ENCODE results near the gene CTNNA2.

CTNNA2 gene

DNA sequence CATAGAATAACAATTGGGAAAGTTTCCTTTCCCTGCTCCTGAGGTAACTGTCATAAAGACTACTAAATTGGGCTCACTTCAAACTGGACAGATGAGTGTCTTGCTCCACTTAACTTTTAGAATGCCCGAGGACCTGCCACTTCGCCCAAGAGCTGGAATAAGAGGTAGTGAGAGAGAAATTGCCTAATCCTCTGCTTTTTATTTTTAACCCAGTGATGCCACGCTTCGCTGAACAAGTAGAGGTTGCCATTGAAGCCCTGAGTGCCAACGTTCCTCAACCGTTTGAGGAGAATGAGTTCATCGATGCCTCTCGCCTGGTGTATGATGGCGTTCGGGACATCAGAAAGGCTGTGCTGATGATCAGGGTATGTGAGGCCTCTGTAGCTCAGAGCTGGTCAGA is 1061.1 kb downstream of the CTNNA2 start:
- DNase-seq (ENCODE audit: low read depth): no peak

DNA sequence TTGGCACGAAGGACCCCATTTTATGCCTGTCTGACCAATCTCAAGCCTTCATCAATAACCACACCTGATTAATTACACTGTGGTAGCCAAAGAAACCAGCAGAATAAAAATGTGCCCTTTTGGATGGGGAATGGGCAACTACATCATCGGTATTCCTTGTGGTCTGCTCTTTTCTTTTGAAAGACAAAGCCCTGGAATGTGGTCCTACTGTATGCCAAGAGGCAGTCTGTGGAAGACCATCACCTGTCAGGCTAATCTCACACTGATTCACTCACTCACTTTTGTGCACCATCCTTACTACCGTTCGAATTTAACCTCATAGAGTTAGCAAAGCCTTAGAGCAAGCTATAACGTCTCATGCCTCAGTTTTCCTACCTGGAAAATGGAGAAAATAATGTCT is 1066.9 kb downstream of the CTNNA2 start:
- DNase-seq (ENCODE audit: low read depth): no peak

DNA sequence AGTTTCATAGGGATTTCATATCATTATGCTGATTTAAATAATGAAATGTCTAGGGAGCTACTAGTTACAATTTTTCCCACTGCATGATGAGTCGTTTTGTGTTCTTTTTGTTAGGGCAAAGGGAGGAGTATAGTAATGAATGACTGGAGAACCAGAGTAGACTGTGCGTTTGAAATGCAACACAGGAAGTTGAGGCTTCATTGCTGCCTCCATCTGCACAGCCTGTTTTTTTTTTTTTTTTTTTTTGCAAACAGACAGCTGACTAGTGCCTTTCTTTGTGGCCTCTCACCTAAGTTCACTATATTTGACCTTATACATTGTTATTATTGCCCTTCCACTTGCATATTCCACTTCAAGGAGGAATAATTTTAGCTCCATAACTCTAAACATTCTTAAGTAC is 1078.4 kb downstream of the CTNNA2 start:
- DNase-seq (ENCODE audit: low read depth): no peak

DNA sequence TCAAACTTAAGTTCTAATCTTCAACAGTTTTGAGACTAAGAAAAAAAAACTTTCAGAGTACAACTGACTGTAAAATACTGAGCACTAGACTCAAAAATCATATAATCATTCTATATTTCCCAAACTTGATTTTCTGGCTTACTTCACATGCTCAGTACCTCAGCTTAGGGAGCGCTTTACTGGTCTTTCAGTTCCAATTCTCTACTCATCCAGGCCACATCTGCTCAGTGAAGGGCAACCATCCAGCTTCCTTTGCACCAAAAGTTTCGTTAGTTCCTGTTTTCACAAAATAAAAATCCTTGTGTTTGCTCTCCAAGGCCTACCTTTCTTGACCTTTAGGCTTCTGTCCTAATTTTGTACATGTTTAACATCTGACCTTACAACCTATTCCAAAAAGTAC is 1079.3 kb downstream of the CTNNA2 start:
- no peak for DNase-seq (ENCODE audit: low read depth)

DNA sequence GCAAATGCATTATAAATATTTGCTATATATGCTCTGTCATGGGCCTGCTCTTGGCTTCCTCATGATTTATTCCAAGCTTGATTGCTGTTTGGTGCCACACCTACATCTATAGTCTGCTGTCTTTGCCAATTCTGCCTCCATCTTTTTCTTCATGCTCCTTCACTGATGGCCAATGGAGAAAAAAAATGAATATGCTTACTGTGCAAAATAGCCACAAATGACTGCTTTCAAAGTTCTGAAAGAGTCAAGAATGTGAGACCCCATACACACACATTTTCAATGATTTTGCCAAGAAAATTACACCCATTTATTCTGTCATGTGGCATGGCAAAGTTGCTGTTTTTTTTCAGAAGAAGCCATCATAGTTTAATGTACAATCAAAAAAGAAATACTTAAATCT is 1097.3 kb downstream of the CTNNA2 start:
- DNase-seq (ENCODE audit: low read depth): no peak

- DNase-seq (ENCODE audit: low read depth): no peak
Observed at GRCh38 chr2:80621656-80622055, 1108.8 kb downstream of the CTNNA2 start.

DNA sequence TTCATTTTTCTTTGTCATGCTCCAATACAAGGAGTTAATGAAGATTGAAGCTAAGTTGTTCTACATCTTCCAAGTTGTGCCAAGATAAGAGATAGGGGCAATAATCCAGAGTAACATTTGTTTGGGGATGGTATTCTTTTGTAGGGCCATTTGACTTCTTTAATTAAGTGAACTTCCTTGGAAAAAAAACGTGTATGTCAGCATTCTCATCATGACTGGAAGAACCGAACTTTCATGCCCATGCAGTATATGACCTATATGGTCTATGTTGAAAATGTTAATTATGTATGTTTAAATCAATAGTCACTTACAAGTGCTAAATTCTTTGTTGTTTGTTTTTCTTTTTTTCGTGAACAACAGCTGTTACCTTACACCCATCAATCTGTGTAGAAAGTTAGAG is 1111.2 kb downstream of the CTNNA2 start:
- DNase-seq (ENCODE audit: low read depth): no peak

GRCh38 chr2:80634590-80634989 is 1121.7 kb downstream of the CTNNA2 start:
- DNase-seq (ENCODE audit: low read depth): no peak

- DNase-seq (ENCODE audit: low read depth): no peak
Observed at GRCh38 chr2:80638783-80639182, 1125.9 kb downstream of the CTNNA2 start.

DNA sequence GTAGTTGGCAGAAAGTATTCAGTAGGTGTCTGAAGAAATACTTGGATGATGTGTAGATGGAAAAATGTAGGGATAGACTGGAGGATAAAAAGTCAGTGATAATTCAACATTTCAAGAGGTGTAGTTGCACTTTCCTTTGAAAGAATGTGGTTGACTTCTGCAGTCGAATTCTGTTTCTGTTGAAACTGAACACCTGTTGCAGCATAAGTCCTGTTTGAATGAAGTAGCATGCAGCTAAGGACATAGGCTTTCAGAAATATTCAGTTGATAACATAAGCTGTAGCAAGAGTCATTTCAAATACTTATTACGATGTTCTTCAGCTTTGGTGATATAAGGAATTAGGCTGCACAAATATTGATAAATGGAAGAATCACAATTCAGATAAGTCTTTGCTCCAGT is 1129.6 kb downstream of the CTNNA2 start:
- no peak for DNase-seq (ENCODE audit: low read depth)

DNA sequence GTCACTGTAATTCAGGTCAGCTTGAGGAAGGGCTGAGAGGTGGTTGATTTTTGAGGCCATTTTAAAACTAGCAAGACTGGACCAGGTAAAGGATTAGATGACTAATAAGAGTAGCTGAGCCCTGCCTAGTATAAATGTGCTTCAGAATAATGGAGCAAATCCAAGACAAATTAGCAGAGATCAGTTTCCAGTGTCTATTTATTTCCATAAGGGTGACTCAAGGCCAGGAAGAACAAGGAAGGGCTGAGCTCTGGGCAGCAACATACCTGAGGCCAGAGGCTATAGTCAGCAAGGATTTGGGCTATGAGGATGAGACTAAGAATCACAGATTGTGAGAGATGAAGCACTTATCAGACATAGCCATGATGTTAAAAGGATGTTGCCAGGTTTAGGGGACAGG is 1130.7 kb downstream of the CTNNA2 start:
- no peak for DNase-seq (ENCODE audit: low read depth)

- no peak for DNase-seq (ENCODE audit: low read depth)
Observed at GRCh38 chr2:80651435-80651834, 1138.6 kb downstream of the CTNNA2 start.

DNA sequence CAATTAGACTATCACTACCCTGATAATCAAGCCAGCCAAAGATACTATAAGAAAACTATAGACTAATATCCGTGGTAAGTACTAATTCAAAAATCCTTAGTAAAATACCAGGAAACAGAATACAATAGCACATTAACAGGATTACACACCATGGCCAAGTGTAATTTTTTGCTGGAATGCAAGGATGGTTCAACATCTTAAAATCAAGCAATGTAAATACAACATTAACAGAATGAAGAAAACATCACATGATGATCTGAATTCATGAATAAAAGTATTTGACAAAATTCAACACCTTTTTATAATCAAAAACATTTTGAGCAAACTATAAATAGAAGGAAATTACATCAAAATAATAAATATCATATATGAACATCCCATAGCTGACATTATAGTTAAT is 1142.4 kb downstream of the CTNNA2 start:
- no peak for DNase-seq (ENCODE audit: low read depth)

DNA sequence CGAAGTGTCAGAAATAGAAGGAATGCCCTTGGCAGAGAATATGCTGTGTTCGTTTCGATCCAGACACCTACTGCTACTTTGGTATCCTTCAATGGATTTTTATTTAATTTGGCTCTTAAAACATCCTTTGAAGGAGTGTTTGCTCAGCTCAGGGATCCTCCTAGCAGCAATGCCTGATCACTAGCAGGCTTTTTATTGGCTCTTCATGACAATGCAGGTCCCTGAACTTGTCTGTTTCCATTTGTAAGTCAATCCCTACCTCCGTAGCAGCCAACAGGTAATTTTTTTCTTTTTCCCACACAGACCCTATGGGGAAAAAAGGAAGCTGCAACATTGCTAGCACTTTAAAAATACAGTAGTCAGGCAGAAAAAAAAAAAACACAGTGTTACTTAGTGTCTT is 1157.9 kb downstream of the CTNNA2 start:
- DNase-seq (ENCODE audit: low read depth): no peak

DNA sequence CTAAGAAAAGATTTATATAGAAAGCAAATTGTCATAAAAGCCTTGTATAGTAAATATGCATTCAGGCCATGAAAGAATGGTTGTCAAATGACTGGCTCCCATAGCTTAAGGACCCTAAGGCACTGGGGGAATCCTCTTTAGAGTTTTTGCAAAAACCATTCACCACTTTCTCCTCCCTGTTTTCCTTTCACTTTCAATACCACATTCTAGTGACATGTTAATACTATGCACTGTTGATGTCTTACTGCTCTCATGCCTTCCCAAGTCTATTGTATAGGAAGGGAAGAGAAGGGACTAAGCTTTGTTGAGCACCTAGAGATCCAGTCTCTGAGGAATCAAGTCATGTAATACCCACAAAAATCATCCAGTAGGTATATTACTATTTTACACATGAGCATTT is 1174.7 kb downstream of the CTNNA2 start:
- DNase-seq (ENCODE audit: low read depth): no peak

GRCh38 chr2:80689106-80689505 is 1176.3 kb downstream of the CTNNA2 start:
- DNase-seq (ENCODE audit: low read depth): no peak
